Measurements from ENCODE around the gene R3HDM2. TPM values are rescaled to one million over a fixed set of nuclear protein-coding genes. Genes with fewer than 3 reads are reported as not detected.

The R3HDM2 gene
- total RNA-seq, 1 donor from 2014 or later, result 56.7 TPM

DNA sequence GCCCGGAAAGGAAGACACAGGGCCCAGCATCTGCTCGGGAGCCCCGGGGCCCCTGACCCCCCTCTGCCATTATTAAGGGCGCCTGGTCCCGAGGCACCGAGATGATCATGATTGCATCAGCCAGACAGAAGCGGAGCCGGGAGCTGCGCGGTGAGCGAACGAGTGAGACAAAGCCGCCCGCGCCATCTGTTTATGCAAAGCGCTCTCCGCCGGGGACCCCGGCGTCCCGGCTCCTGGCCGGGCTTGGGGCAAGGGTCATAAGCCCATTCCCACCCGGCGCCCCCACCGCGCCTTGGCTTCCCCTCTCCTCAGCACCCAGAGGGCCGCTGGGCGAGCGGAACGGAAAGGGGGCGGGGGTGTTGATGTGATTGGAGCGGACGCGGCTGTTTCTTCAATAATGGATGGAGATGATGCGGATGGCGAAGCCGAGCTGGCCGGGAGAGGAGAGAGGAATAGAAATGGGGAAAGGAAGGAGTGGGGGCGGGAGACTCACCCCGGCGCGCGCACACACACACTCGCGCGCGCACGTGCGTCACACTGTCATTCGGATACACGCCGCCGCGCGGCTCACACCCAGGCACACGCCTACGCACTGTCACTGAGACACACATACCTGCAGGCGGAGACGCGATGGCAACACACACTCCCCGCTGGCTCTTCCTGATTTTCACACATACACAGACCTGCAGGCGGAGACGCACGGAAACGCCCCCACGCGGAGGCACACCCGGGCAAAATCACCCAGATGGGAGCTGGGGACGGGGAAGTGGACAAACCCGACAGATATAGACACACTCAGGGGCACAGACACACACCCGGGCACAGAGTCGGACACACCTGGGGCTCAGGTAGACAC is 190.5 kb downstream of the R3HDM2 start:
- ATAC-seq (no peak), DNase-seq (ENCODE audit: missing footprints) (peak; percentile 83)
- intact Hi-C loops (cut with DNase I), result no loop called here

DNA sequence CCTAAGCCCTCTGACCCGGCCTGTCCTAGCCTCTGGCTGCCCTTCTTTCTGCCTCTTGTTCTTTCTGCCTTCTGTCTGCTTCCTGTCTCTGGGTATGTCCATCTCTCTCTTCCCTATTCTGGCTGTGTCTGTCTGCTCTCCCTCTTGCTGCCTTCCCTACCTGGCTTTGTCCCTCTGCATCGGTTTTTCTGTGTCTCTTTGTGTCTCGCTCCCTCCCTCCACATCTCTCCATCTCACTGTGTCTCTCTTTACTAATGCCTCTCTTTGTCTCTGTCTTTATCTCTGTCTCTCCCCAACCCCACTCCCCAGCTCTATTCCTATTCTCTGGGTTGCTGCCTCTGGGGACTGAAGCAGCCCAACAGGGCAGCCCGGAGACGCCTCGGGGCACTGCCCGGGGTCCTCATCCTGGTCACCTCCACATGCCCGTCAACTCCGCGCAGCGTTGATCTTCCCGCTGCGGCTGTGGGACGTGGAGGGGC is 191.2 kb downstream of the R3HDM2 start:
- intact Hi-C loops (cut with DNase I), result loop anchor here (1.0 kb wide), 1 partner anchor 26 kb away; no protein-coding TSS in a partner anchor
- ATAC-seq (no peak), DNase-seq (ENCODE audit: missing footprints) (no peak)

DNA sequence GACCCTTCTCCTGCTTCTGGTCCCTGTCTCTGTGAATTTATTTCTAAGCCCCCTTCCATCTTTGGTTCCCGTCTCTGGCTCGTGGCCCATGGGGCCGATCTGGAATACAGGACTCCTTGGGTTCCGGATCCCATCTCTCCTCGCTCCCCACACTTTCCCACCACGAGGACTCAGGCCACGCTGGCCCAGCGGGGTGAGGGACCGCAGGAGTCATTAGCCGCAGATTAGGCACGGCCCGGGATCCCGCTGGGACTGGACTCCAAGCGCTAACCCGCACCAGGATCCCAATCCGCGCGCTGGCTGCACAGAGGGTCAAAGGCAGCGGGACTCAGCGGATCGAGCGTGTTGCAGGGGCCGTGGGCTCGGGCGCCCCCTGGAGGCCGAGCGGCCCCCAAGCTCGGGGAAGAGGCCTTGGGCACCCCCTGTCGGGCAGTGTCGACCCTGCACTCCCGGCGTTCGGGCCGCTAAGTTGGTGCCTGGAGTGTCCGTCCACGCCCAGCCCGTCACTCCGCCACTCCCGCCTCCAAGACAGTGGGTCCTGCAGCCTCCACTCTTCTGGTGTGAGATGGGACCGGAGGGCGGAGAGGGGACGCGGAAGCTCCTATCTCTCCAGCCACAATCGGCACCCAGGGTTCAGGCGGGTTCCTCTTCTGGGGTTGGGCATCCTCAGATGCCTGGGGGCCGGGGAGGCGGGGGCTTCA is 191.8 kb downstream of the R3HDM2 start:
- intact Hi-C loops (cut with DNase I), result loop anchor here (1.0 kb wide), 1 partner anchor 26 kb away; no protein-coding TSS in a partner anchor
- peak; percentile 92 for DNase-seq (ENCODE audit: missing footprints)
- ATAC-seq, result peak; percentile 77

DNA sequence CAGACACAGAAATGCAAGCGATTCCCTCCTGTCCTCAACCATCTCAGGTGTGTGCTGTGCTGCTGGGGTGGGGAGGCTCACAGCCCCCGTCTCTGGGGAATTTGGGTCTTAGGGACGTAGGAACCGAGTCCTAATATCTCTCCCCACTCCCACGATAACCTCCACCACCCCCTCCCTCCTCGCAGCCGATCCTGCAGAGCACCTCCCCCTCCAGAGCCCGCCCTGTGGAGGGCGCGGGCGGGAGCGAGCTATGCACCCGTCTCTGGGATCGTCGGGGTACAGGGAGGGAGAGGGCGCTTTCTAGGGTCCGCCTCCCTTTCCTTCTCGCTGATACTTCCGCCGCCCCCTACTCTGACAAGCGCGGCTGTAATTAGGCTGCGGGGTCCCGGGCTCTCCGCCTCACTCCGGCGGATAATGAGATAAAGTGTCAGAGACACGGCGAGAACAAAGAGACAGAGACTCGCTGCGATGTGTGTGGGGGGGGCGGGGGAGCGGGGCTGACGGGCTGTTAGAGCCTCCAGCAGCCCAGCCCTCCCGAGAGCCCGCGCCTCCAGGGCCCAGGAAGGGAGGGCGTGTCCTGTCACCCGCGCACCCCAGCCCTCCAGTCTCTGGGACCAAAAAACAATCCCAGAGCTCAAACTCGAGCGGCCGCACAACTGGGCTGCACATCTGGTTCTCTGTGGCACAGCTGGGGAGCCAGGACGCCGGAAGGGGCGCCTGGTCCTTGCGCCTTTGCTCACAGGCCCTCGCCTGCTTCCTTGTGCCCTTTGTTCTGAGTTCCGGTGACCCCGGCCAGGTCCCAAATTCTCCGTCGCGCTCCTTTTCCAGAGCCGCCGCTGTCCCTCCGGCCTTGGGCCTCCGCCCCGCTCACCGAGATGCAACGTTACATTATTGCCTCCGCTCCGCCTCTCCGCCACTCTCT is 192.7 kb downstream of the R3HDM2 start:
- DNase-seq (ENCODE audit: missing footprints) (peak; percentile 68), ATAC-seq (no peak)
- intact Hi-C loops (cut with DNase I), result no loop called here

DNA sequence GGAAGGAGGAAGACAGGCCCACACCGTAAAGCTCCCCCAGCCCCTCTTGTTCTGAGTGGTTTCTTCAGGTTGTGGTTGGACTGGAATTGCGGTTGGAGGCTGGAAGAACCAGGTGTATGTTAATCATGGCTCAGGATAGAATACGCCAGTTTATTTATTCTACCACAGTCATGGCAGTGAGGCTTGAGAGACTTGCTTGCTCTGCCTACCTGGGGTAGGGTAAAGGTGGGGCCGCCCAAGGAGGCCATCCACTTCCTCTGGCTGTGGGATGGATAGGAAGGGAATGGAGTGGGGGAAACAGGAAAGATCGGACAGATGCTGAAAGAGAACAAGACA is 193.3 kb downstream of the R3HDM2 start:
- ATAC-seq (no peak), DNase-seq (ENCODE audit: missing footprints) (no peak)
- intact Hi-C loops (cut with DNase I), result no loop called here

DNA sequence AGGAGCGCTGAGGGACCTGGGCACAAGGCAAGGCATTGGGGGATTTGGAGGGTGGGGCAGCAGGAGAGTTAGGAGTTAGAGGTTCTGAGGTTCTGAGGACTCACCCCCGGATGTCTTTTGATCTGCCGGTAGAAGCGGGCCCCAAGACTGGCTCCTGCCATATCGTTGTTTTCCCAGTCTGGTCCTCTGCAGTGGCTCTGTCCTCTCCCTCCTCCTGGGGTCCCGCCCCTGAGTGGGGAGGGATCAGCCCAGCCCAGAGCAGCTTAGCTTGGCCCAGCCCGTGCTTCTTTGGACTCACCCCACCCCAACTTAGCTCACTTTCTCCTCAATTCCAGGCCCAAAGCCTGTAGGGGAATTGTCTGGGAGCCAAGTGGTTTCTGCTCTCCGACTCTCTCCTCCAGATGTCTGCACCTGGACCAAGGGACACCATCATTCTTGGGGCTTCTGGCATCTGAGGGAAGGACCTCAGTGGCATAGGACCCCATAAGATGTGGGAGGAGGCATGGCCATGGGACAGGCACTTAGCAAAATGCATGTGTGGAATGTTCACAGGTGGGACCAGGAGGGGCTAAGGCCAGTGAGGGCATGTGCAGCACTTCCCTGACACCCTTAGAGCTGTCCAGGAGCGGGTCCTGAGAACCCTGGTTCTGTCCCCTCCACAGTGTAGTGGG is 193.8 kb downstream of the R3HDM2 start:
- DNase-seq (ENCODE audit: missing footprints), result peak; percentile 83
- intact Hi-C loops (cut with DNase I), result no loop called here
- peak; percentile 36 for ATAC-seq

DNA sequence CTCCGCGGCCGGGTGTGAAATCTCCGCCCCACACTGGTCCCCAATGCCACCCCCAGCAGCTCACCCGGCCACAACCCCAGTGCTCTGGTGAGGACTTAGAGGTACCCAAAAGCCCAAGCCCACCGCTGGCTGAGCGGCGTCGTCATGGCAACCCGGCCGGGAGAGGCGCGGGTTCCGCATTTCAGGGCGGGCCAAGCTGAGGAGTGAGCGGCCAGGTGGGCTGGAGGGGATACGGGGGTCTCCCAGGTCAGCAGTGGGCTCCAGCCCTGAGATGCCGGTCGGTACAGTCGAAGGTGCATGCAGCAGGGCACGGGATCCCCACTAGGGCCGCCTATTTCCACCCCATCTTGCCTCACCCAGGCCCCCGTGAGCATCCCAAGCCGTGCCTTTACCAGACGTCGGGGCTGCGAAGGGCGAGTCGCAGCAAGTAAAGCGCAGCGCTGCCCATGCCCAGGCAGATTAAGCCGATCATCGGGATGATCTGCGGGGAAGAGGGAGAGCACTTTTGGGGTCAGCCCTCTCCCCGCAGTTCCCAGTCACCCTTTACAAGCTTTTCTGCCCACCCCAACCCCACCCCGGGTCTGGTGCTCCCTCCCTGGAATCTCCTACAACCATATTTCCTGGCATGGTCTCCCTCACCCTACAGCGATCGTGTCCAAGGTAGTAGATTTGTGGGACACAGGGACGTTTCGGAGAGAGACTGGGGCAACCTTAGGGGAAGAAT is 194.5 kb downstream of the R3HDM2 start:
- intact Hi-C loops (cut with DNase I), result no loop called here
- no peak for ATAC-seq
- peak; percentile 74 for DNase-seq (ENCODE audit: missing footprints)

DNA sequence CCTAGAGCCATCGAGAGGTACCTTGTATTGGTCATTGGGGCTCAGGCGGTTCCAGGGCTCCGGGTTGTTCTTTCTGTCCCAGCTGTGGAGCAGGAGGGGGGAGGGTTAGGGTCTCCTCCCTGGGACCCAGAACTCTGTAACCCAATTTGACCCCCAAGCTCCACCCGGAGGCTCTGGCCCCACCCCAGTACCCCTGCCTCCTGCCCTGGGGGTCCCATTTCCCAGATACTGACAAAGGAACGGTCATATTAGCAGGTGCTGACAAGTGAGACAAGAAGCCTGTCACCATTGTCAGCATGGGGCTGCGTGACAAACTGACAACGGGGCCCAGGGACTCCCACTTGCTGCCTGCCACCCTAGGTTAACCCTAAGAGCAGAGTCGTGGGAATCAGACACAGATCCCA is 195.1 kb downstream of the R3HDM2 start:
- no peak for ATAC-seq
- intact Hi-C loops (cut with DNase I), result no loop called here
- no peak for DNase-seq (ENCODE audit: missing footprints)

DNA sequence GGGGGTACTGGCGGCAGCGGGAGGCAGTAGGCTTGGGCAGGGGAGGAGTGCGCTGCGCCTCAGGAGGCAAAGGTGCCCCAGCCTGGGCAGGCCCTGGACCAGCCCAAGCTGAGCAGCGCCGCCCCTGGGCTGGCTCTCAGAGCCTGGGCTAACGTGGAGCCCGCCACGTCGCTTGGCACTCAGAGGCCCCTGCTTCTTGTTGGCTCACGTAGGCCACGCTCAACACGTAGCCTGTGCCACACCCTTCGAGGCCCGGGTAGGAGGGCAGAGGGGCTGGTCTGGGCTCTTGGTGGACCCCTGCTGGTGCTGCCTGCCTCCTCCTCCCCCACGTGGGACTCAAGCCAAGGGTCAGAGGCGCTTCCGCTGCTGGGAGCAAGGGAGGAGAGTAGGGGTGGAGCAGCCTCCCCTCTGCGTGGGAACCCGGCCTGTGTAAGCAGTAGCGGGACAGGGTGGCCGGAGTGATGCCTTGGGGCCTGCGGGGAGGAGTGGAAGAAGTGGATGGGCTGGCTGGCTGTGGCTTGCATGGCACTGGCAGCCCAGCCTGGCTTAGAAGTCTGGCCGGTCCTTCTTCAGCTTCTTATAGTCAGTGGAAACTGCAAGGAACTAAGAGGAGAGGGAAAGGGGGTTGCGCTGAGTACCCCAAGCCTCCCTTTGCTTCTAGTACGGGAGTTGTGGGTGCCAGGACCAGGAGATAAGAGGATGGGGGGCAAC is 195.7 kb downstream of the R3HDM2 start:
- intact Hi-C loops (cut with DNase I), result no loop called here
- ATAC-seq (peak; percentile 32), DNase-seq (ENCODE audit: missing footprints) (peak; percentile 86)

DNA sequence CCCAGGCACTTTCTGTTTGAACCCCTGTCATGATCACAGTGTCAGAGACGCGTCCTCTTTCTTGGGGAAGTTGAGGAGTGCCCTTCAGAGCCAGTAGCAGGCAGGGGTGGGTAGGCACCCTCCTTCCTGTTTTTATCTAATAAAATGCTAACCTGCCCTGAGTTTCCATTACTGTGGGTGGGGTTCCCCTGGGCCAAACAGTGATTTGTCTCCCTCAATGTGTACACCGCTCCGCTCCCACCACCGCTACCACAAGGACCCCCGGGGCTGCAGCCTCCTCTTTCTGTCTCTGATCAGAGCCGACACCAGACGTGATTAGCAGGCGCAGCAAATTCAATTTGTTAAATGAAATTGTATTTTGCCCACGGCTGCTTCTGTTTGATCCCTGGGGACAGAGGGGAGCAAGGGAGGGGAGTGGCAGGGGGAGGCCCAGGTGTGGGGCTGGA is 196.2 kb downstream of the R3HDM2 start:
- intact Hi-C loops (cut with DNase I), result no loop called here
- DNase-seq (ENCODE audit: missing footprints) (no peak), ATAC-seq (no peak)

DNA sequence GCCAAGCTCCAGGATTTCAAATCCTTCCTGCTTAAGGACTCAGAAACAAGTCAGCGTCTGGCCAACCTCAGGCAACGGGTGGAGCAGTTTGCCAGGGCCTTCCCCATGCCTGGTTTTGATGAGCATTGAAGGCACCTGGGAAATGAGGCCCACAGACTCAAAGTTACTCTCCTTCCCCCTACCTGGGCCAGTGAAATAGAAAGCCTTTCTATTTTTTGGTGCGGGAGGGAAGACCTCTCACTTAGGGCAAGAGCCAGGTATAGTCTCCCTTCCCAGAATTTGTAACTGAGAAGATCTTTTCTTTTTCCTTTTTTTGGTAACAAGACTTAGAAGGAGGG is 196.6 kb downstream of the R3HDM2 start:
- DNase-seq (ENCODE audit: missing footprints) (no peak), ATAC-seq (no peak)
- intact Hi-C loops (cut with DNase I), result no loop called here

DNA sequence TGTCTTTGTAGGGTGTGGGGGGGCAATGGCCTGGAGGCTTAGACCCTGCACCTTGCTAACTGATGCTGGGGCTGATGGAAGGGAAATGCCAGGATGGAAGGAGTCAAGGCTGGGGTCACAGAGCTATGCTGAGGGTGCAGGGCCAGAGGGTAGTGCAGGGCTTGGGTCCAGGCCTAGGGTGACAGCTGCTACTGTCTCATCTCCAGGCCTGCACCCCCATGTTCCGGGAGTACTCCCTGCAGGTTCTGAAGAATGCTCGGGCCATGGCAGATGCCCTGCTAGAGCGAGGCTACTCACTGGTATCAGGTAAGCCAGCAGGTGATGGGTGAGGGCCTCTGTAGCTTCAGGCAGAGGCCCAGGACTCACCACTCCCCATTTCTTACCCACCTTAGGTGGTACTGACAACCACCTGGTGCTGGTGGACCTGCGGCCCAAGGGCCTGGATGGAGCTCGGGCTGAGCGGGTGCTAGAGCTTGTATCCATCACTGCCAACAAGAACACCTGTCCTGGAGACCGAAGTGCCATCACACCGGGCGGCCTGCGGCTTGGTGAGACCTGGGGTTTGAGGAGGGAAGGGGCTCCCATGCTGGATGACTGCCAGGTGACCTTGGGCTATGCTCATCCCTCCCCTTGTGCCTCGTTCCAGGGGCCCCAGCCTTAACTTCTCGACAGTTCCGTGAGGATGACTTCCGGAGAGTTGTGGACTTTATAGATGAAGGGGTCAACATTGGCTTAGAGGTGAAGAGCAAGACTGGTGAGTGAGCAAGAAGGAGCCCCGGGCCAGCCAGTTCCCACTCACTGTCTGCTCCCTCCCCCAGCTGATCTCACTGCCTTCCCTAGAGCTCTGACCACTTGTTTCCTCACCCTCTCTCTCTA is 197.2 kb downstream of the R3HDM2 start:
- no peak for ATAC-seq

DNA sequence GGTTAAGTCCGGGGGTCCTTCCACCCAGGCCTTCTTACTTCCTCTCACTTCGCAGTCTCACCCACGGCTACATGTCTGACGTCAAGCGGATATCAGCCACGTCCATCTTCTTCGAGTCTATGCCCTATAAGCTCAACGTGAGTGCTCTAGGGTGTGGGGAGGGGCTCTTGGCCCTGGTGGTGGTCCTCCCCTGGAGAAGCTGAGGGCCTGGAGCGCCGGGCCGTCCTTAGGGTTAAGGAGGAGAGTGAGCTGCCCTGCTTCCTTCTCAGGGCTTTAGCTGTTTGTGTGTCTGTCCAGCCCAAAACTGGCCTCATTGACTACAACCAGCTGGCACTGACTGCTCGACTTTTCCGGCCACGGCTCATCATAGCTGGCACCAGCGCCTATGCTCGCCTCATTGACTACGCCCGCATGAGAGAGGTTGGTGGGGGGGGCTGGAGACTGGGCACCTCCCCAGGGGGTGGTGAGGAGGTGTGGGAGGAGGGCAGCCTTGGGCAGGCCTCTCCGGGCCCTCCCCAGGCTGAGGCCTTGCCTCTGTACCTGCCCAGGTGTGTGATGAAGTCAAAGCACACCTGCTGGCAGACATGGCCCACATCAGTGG is 198.6 kb downstream of the R3HDM2 start:
- intact Hi-C loops (cut with DNase I), result no loop called here
- no peak for DNase-seq (ENCODE audit: missing footprints)

More for the DNA sequence above, 197.2 kb downstream of the R3HDM2 start:
- intact Hi-C loops (cut with DNase I), result no loop called here
- no peak for DNase-seq (ENCODE audit: missing footprints)

DNA sequence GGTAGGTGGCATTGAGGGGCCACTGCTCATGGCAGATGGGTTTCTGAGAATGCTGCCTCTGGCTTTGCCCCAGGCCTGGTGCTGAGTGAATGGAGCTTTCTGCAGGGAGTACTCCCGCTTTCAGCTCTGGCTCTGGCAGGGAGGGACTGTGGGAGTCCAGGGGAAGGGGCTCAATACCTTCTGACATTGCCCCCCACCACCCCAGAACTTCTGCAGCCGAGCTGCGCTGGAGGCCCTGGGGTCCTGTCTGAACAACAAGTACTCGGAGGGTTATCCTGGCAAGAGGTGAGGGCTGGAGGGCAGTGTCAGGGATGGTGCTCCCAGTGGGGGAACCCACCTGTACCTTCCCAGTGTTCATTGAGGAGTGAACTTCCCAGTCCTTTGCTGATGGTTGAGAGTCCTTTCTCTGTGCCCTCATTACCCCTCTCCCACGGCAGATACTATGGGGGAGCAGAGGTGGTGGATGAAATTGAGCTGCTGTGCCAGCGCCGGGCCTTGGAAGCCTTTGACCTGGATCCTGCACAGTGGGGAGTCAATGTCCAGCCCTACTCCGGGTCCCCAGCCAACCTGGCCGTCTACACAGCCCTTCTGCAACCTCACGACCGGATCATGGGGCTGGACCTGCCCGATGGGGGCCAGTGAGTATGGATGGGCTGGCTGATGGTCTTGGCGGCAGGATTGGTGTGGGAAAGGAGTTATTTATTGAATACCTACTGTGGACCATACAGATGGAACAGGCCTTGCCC is 199.4 kb downstream of the R3HDM2 start:
- DNase-seq (ENCODE audit: missing footprints), result peak; percentile 45
- intact Hi-C loops (cut with DNase I), result no loop called here
- ATAC-seq, result no peak

More for the DNA sequence above, 198.6 kb downstream of the R3HDM2 start:
- no peak for ATAC-seq

DNA sequence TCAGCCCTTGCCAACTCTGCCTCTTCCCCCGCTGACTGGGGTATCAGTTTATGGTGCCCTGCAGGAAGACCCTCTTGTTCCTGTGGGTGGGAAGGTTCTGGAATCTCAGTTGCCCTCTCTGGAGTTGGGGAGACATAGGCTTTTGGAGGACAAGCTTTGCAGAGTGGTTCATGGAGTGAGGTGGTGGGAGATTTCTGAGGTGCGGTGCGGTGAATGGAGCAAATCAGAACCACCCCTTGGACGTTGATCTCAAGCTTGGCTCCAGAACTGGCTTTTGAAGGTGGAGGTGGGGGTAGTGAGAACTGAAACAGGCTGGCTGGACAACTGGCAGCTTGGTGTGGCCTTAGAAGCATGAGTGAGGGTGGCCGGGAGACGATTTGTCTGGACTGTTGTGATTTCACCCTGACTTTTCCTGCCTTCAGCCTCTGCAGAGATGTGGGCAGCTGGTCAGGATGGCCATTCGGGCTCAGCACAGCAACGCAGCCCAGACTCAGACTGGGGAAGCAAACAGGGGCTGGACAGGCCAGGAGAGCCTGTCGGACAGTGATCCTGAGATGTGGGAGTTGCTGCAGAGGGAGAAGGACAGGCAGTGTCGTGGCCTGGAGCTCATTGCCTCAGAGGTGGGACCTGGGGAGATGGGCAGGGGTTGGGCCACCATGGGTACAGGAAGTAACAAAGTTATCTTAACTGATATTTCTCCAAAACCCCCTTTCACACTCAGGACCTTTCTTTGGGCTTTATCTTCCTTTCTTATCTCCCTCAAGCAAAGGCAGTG is 200.3 kb downstream of the R3HDM2 start:
- intact Hi-C loops (cut with DNase I), result no loop called here
- DNase-seq (ENCODE audit: missing footprints), result peak; percentile 44
- no peak for ATAC-seq

All from Right ventricle myocardium inferior (tissue), 1 donor.